HEK293T (cell line): ENCODE measurements around the gene HTRA2.

Source experiments
- ARNT ChIP-seq: fragments of 450-650 bp; IDR thresholded peaks from 2 replicates; pipeline ENCODE4 v1.6.1; 2017; ENCODE audit warnings: mild to moderate bottlenecking
- CTBP1 ChIP-seq: fragments of 450-650 bp; IDR thresholded peaks from 2 replicates; pipeline ENCODE4 v1.6.1; 2016; ENCODE audit warnings: borderline replicate concordance
- ELF4 ChIP-seq: fragments of 450-650 bp; IDR thresholded peaks from 2 replicates; pipeline ENCODE4 v1.6.1; 2017; ENCODE audit warnings: antibody characterized with exemption
- FOXA1 ChIP-seq: fragments of 450-650 bp; IDR thresholded peaks from 2 replicates; pipeline ENCODE4 v1.6.1; 2016; ENCODE audit warnings: mild to moderate bottlenecking
- FOXK2 ChIP-seq: fragments of 450-650 bp; IDR thresholded peaks from 2 replicates; pipeline ENCODE4 v1.6.1; 2016; ENCODE audit warnings: mild to moderate bottlenecking
- FOXM1 ChIP-seq: fragments of 450-650 bp; IDR thresholded peaks from 2 replicates; pipeline ENCODE4 v1.6.1; 2017; ENCODE audit warnings: mild to moderate bottlenecking, borderline replicate concordance
- LEF1 ChIP-seq: fragments of 450-650 bp; IDR thresholded peaks from 2 replicates; pipeline ENCODE4 v1.6.1; 2017; ENCODE audit warnings: mild to moderate bottlenecking, borderline replicate concordance
- PKNOX1 ChIP-seq: fragments of 450-650 bp; IDR thresholded peaks from 2 replicates; pipeline ENCODE4 v1.6.1; 2016
- SP1 ChIP-seq: fragments of 450-650 bp; IDR thresholded peaks from 2 replicates; pipeline ENCODE4 v1.6.1; 2017
- SUZ12 ChIP-seq: fragments of 450-650 bp; IDR thresholded peaks from 2 replicates; pipeline ENCODE4 v1.6.1; 2016; ENCODE audit warnings: mild to moderate bottlenecking
- TARDBP ChIP-seq: fragments of 450-650 bp; IDR thresholded peaks from 2 replicates; pipeline ENCODE4 v1.6.1; 2016
- ZNF384 ChIP-seq: fragments of 450-650 bp; IDR thresholded peaks from 2 replicates; pipeline ENCODE4 v1.6.1; 2016

GRCh38 chr2:74515271-74515980 is 14.3 kb upstream of the HTRA2 start:
- TF ChIP-seq SUZ12 = no peak
- TF ChIP-seq SP1 = no peak
- TF ChIP-seq FOXM1 = no peak
- TF ChIP-seq FOXA1 = no peak
- TF ChIP-seq ZNF384 = no peak
- TF ChIP-seq PKNOX1 = no peak
- TF ChIP-seq ELF4 = no peak
- TF ChIP-seq CTBP1 = no peak
- TF ChIP-seq ARNT = no peak
- TF ChIP-seq FOXK2 = no peak
- no peak for TF ChIP-seq LEF1
- TF ChIP-seq TARDBP = no peak
